Uterus (tissue), 4 donors: ENCODE measurements around the gene AP3D1. TPM values are rescaled to one million over a fixed set of nuclear protein-coding genes. Genes with fewer than 3 reads are reported as not detected.

ENCODE experiments used
- DNase-seq, 2 donors: peaks; one replicate each; pipeline ENCODE4 v3.0.0-alpha.2; 2019 to 2020
- H3K27ac ChIP-seq, 2 donors: fragments of 200-600 bp; sonication (generic); 1 replicate in 1 of 2; 2 replicates in 1 of 2; pipeline ENCODE4 v1.5.1; 2016 to 2018
- H3K27me3 ChIP-seq, 2 donors: fragments of 200-600 bp; sonication (generic); one replicate each; pipeline ENCODE4 v1.5.1; 2018 to 2019; ENCODE audit warnings: control low read depth in 1 of 2
- H3K36me3 ChIP-seq, 2 donors: fragments of 200-600 bp; sonication (generic); one replicate each; pipeline ENCODE4 v1.5.1; 2019; ENCODE audit warnings: control low read depth in 1 of 2
- H3K4me1 ChIP-seq, 2 donors: fragments of 200-600 bp; sonication (generic); one replicate each; pipeline ENCODE4 v1.5.1; 2018 to 2019; ENCODE audit warnings: control low read depth in 1 of 2
- H3K4me3 ChIP-seq, 2 donors: fragments of 200-600 bp; sonication (generic); 1 replicate in 1 of 2; 2 replicates in 1 of 2; pipeline ENCODE4 v1.5.1; 2018 to 2019; ENCODE audit warnings: mild to moderate bottlenecking in 1 of 2
- H3K9me3 ChIP-seq, 2 donors: fragments of 200-600 bp; sonication (generic); one replicate each; pipeline ENCODE4 v1.5.1; 2019; ENCODE audit warnings: control low read depth in 1 of 2
- POLR2A ChIP-seq, 2 donors: fragments of 450-650 bp; IDR thresholded peaks; one replicate each; pipeline ENCODE4 v1.6.1; 2016; ENCODE audit warnings: antibody characterized with exemption in 2 of 2, mild to moderate bottlenecking in 1 of 2, moderate library complexity in 1 of 2
- intact Hi-C: fragments of 100-400 bp; cut with DNase I; formaldehyde crosslinking; loops from one replicate; pipeline ENCODE4 v1.15.1; 2023; ENCODE audit warnings: low total_unique reads
- total RNA-seq, 4 donors: library from RNA; depleted of rRNA in 3 of 4; stranded (reverse); fragments of >200 nt in 3 of 4; gene quantifications; one replicate each; pipeline versions ENCODE4 v1.1.0 to v1.2.4, GENCODE V29; 2014 to 2023
- TF ChIP-seq, protein P1 (sequence below), 4 experiments: fragments of 200-600 bp in 2 of 4; fragments of 450-650 bp in 2 of 4; sonication (generic) in 2 of 4; IDR thresholded peaks; one replicate each; pipeline ENCODE4 v1.5.1; 2016 to 2019; ENCODE audit warnings: antibody characterized with exemption in 4 of 4, mild to moderate bottlenecking in 2 of 4, moderate library complexity in 1 of 4
- donor health status: DM: yes; HTN: yes; CAD: no.

Gene AP3D1
- total RNA-seq, 4 donors from 2014 or later = 33.8 to 97.5 (median 49.8) TPM

GRCh38 chr19:2115911-2116426, 35.4 kb downstream of the AP3D1 start:
- Histone ChIP-seq H3K4me3 (no peak overlapping the region), H3K27me3 (no peaks in the 10 kb centered on the region), H3K27ac (no peak overlapping the region), H3K36me3 (no peaks in the 10 kb centered on the region), H3K4me1 (no peaks in the 10 kb centered on the region), H3K9me3 (no peaks in the 10 kb centered on the region)
- DNase-seq = no peak
- intact Hi-C loops = no loop called here
- no peak for TF ChIP-seq POLR2A (IDR thresholded peaks at IDR 0.05)
- TF ChIP-seq, protein P1, sequence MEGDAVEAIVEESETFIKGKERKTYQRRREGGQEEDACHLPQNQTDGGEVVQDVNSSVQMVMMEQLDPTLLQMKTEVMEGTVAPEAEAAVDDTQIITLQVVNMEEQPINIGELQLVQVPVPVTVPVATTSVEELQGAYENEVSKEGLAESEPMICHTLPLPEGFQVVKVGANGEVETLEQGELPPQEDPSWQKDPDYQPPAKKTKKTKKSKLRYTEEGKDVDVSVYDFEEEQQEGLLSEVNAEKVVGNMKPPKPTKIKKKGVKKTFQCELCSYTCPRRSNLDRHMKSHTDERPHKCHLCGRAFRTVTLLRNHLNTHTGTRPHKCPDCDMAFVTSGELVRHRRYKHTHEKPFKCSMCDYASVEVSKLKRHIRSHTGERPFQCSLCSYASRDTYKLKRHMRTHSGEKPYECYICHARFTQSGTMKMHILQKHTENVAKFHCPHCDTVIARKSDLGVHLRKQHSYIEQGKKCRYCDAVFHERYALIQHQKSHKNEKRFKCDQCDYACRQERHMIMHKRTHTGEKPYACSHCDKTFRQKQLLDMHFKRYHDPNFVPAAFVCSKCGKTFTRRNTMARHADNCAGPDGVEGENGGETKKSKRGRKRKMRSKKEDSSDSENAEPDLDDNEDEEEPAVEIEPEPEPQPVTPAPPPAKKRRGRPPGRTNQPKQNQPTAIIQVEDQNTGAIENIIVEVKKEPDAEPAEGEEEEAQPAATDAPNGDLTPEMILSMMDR (IDR thresholded peaks at IDR 0.05) = no peak

GRCh38 chr19:2115324-2115723, 36.0 kb downstream of the AP3D1 start:
- Histone ChIP-seq H3K27ac (no peak overlapping the region), H3K27me3 (no peaks in the 10 kb centered on the region), H3K36me3 (no peaks in the 10 kb centered on the region), H3K9me3 (no peaks in the 10 kb centered on the region), H3K4me3 (no peak overlapping the region), H3K4me1 (no peaks in the 10 kb centered on the region)
- intact Hi-C loops = no loop called here
- no peak for TF ChIP-seq POLR2A (IDR thresholded peaks at IDR 0.05)
- TF ChIP-seq, protein P1 (IDR thresholded peaks at IDR 0.05) = no peak
- no peak for DNase-seq

GRCh38 chr19:2114821-2115220, 36.5 kb downstream of the AP3D1 start:
- no peaks in the 10 kb centered on the region for H3K36me3 ChIP-seq
- H3K27ac ChIP-seq = no peak overlapping the region
- no peak for TF ChIP-seq POLR2A (IDR thresholded peaks at IDR 0.05)
- TF ChIP-seq, protein P1 (IDR thresholded peaks at IDR 0.05) = no peak

DNA sequence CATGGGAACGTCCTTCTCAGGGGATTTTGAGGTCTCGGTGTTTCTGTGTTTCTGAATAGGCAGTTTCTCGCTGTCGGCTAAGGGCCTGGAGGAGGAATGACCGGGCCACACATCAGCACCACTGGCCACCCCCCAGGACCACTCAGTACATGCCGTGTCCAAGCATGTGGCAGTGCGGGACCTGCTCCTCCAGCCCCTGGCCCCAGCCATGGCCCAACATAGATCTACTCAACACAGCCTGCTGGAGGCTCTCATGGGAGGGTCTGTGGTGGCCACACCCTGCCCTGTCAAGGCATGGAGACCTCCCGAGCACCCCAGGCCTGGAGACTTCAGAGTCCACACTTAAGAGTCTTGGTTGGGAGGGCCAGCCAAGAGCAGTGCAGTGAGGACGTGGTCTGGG, 37.1 kb downstream of the AP3D1 start:
- Histone ChIP-seq H3K4me1 (no peaks in the 10 kb centered on the region), H3K27ac (no peak overlapping the region), H3K36me3 (no peaks in the 10 kb centered on the region), H3K4me3 (no peak overlapping the region), H3K27me3 (no peaks in the 10 kb centered on the region), H3K9me3 (no peaks in the 10 kb centered on the region)
- DNase-seq = no peak
- intact Hi-C loops = no loop called here
- TF ChIP-seq, protein P1 (IDR thresholded peaks at IDR 0.05) = no peak
- TF ChIP-seq POLR2A (IDR thresholded peaks at IDR 0.05) = no peak

More at GRCh38 chr19:2114821-2115220, 36.5 kb downstream of the AP3D1 start:
- Histone ChIP-seq H3K27me3 (no peaks in the 10 kb centered on the region), H3K4me3 (no peak overlapping the region), H3K4me1 (no peaks in the 10 kb centered on the region), H3K9me3 (no peaks in the 10 kb centered on the region)
- no peak for DNase-seq
- intact Hi-C loops = no loop called here

DNA sequence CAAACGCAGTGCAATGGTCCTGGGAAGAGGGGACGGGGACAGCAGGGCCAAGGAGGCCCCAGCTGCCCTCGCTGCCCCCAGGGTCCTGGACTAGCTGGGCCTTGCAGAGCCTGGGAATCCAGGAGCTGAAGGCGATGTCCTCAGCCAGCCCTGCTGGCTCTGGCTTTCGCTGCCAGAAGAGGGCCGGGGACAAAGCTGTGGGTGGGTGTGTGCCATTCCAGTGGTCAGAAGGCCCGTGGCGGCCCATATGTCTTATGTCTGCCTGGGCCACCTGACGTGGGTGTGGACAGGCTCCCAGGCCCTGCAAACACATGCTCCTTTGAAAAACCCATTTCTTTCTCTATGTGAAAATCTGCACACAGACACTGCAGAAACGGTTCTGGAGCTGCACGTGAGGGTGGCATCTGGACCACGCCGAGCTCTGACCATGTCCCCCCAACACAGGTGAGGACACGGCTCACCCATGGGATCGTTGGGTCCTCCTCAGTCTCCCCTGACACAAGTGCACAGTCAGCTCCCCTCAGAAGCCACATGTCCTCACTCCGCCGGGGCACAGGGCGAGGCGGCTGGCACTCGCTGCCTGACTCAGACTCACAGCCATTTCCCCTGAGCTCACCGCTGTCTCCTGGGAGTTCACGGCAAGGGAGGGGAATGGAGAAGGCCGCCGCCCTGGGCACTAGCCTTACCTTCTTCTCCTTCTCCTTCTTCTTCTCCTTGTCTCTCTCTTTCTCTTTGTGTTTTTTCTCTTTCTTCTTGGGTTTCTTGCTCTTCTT, 37.7 kb downstream of the AP3D1 start:
- TF ChIP-seq POLR2A (IDR thresholded peaks at IDR 0.05) = no peak
- TF ChIP-seq, protein P1 (IDR thresholded peaks at IDR 0.05) = no peak

More for the DNA sequence above, 37.7 kb downstream of the AP3D1 start:
- intact Hi-C loops = no loop called here
- Histone ChIP-seq H3K9me3 (no peaks in the 10 kb centered on the region), H3K4me1 (no peaks in the 10 kb centered on the region), H3K27me3 (no peaks in the 10 kb centered on the region), H3K27ac (no peak overlapping the region), H3K4me3 (no peak overlapping the region), H3K36me3 (no peaks in the 10 kb centered on the region)
- DNase-seq = no peak
